K562 (cell line): Measurements from ENCODE around the gene SLC5A11. TPM values are rescaled to one million over a fixed set of nuclear protein-coding genes. Genes with fewer than 3 reads are reported as not detected.

Source experiments
- ATAC-seq: fragments of 200-7000 bp; cut with Tn5 transposase; 3 replicates; pipeline ENCODE4 v1.9.1; 2020; ENCODE audit warnings: moderate library complexity
- BruUV-seq: library from RNA; stranded (reverse); fragments of 400-500 nt; replicated peaks from 2 replicates; lab custom pipeline; 2021; lab: Mats Ljungman, UMichigan
- CTCF ChIA-PET: fragments of 300-600 bp; formaldehyde crosslinking; extraction: SDS; loops from one replicate; lab custom pipeline; 2021; ENCODE audit warnings: low intra/inter-chr PET ratio; lab: Yijun Ruan, JAX
- POLR2A ChIA-PET: fragments of 300-600, 350-650 bp; sonication (Branson Sonifier 250); formaldehyde crosslinking; extraction: SDS; loops from one replicate; lab custom pipeline; 2021; ENCODE audit warnings: antibody characterized with exemption, inconsistent platforms; lab: Yijun Ruan, JAX
- DNase-seq, 4 experiments: peaks; one replicate each; pipeline versions ENCODE4 v3.0.0 to v3.0.0-alpha.2; 2011 to 2018; ENCODE audit warnings: low spot score in 3 of 4, mixed read lengths in 3 of 4; ENCODE audit errors: extremely low read depth in 1 of 4
- FAIRE-seq: peaks from 2 replicates; lab custom pipeline; 2011; peaks lifted over from hg19 to GRCh38; lab: Jason Lieb, UNC
- H2AFZ ChIP-seq: 2 replicates; pipeline ENCODE4 v1.6.0; 2011; ENCODE audit warnings: low read depth, low read length, control low read depth, inconsistent platforms
- H3K27ac ChIP-seq: fragments of 200-600 bp; 3 replicates; pipeline ENCODE4 v1.8.0; 2011; ENCODE audit warnings: low read depth, mild to moderate bottlenecking, control low read depth, inconsistent platforms, low read length, moderate library complexity, mixed read lengths; ENCODE audit errors: extremely low read depth
- H3K27me3 ChIP-seq, 2 experiments: fragments of 300-600 bp in 1 of 2; 2 replicates in 1 of 2; 3 replicates in 1 of 2; pipeline versions ENCODE4 v1.6.0 to v1.8.0; 2011; ENCODE audit warnings: inconsistent platforms in 2 of 2, low read length in 2 of 2, mild to moderate bottlenecking in 1 of 2, mixed read lengths in 1 of 2, moderate library complexity in 1 of 2; ENCODE audit not compliant: control insufficient read depth in 2 of 2, insufficient read depth in 2 of 2
- H3K36me3 ChIP-seq: fragments of 300-600 bp; 3 replicates; pipeline ENCODE4 v1.8.0; 2011; ENCODE audit warnings: mild to moderate bottlenecking, low read length, inconsistent platforms; ENCODE audit not compliant: control insufficient read depth, insufficient read depth
- H3K4me1 ChIP-seq, 2 experiments: fragments of 200-600 bp in 1 of 2; replicated peaks in 1 of 2; 2 replicates in 1 of 2; 3 replicates in 1 of 2; pipeline versions ENCODE4 v1.5.1 to v1.8.0; 2011; ENCODE audit warnings: inconsistent platforms in 2 of 2, low read length in 2 of 2, mild to moderate bottlenecking in 1 of 2, mixed read lengths in 1 of 2, moderate library complexity in 1 of 2; ENCODE audit not compliant: control insufficient read depth in 2 of 2, insufficient read depth in 2 of 2
- H3K4me2 ChIP-seq: 2 replicates; pipeline ENCODE4 v1.6.1; 2011; ENCODE audit warnings: low read length, control low read depth, inconsistent platforms, mixed read lengths; ENCODE audit not compliant: insufficient read depth
- H3K4me3 ChIP-seq: fragments of 200-600 bp; sonication (generic), shearing (Covaris generic); 2 replicates; pipeline ENCODE4 v1.5.1; 2016; ENCODE audit warnings: control low read depth, inconsistent platforms
- H3K79me2 ChIP-seq: fragments of 200-600 bp; 3 replicates; pipeline ENCODE4 v1.8.0; 2011; ENCODE audit warnings: low read length, inconsistent platforms; ENCODE audit not compliant: control insufficient read depth, insufficient read depth
- H3K9ac ChIP-seq, 2 experiments: 2 replicates each; pipeline versions ENCODE4 v1.6.0 to v1.6.1; 2011; ENCODE audit warnings: low read depth in 2 of 2, low read length in 2 of 2, control low read depth in 1 of 2, inconsistent platforms in 1 of 2, mild to moderate bottlenecking in 1 of 2, mixed read lengths in 1 of 2; ENCODE audit not compliant: insufficient read depth in 1 of 2
- H3K9me1 ChIP-seq: one replicate; pipeline ENCODE4 v1.6.0; 2011; ENCODE audit warnings: inconsistent platforms, mild to moderate bottlenecking, low read length, moderate library complexity; ENCODE audit not compliant: control insufficient read depth, insufficient read depth
- H3K9me3 ChIP-seq: replicated peaks from 2 replicates; pipeline ENCODE4 v1.5.1; 2011; ENCODE audit warnings: low read depth, low read length, inconsistent platforms; ENCODE audit not compliant: control insufficient read depth, insufficient read depth
- H4K20me1 ChIP-seq: replicated peaks from 2 replicates; pipeline ENCODE4 v1.6.1; 2011; ENCODE audit warnings: low read length, inconsistent platforms, mixed read lengths; ENCODE audit not compliant: control insufficient read depth, insufficient read depth
- CAMTA2 ChIP-seq: fragments of 250-450 bp; sonication (Bioruptor Pico); conservative IDR thresholded peaks from 2 replicates; pipeline ENCODE4 v1.5.1; 2022
- DACH1 ChIP-seq: fragments of 450-650 bp; IDR thresholded peaks from 2 replicates; pipeline ENCODE4 v1.6.1; 2018; ENCODE audit not compliant: partially characterized antibody
- FOXK1 ChIP-seq: sonication (generic); formaldehyde crosslinking; IDR thresholded peaks from 2 replicates; pipeline ENCODE4 v1.8.0; 2022; ENCODE audit warnings: missing genetic modification reagents, mild to moderate bottlenecking, borderline replicate concordance
- HDAC1 ChIP-seq, 2 experiments: fragments of 450-650 bp; IDR thresholded peaks; 2 replicates each; pipeline ENCODE4 v1.6.1; 2016 to 2017; ENCODE audit warnings: inconsistent platforms in 1 of 2, mild to moderate bottlenecking in 1 of 2, moderate library complexity in 1 of 2
- HMG20A ChIP-seq: fragments of 450-650 bp; formaldehyde crosslinking; conservative IDR thresholded peaks from 2 replicates; pipeline ENCODE4 v1.4.0; 2020; ENCODE audit warnings: mild to moderate bottlenecking, mixed read lengths
- HMG20B ChIP-seq: fragments of 250-450 bp; sonication (Bioruptor Pico); IDR thresholded peaks from 2 replicates; pipeline ENCODE4 v1.5.0; 2021; ENCODE audit warnings: mild to moderate bottlenecking
- L3MBTL2 ChIP-seq: fragments of 450-650 bp; IDR thresholded peaks from 2 replicates; pipeline ENCODE4 v1.6.1; 2016; ENCODE audit warnings: mild to moderate bottlenecking, moderate library complexity
- LCOR ChIP-seq: sonication (generic); formaldehyde crosslinking; IDR thresholded peaks from 2 replicates; pipeline ENCODE4 v1.8.0; 2022; ENCODE audit warnings: mild to moderate bottlenecking, missing genetic modification reagents
- MTA1 ChIP-seq: fragments of 450-650 bp; IDR thresholded peaks from 2 replicates; pipeline ENCODE4 v1.6.1; 2017; ENCODE audit warnings: borderline replicate concordance
- MYNN ChIP-seq, 2 experiments: sonication (generic); formaldehyde crosslinking in 1 of 2; IDR thresholded peaks; 2 replicates each; pipeline versions ENCODE4 v1.5.0 to v1.6.1; 2016 to 2020; ENCODE audit warnings: antibody characterized with exemption in 1 of 2, missing genetic modification reagents in 1 of 2
- PATZ1 ChIP-seq: fragments of 250-450 bp; sonication (Bioruptor Pico); IDR thresholded peaks from 2 replicates; pipeline ENCODE4 v1.5.0; 2020; ENCODE audit warnings: mild to moderate bottlenecking, borderline replicate concordance
- RNF219 ChIP-seq: fragments of 250-450 bp; sonication (Bioruptor Pico); IDR thresholded peaks from 2 replicates; pipeline ENCODE4 v1.5.0; 2022; ENCODE audit warnings: mild to moderate bottlenecking
- TCF3 ChIP-seq: sonication (generic); formaldehyde crosslinking; IDR thresholded peaks from 2 replicates; pipeline ENCODE4 v1.4.0; 2020; ENCODE audit warnings: mild to moderate bottlenecking, missing genetic modification reagents
- ZBED1 ChIP-seq: IDR thresholded peaks from 2 replicates; pipeline ENCODE4 v1.6.1; 2014
- ZNF224 ChIP-seq: sonication (generic); formaldehyde crosslinking; IDR thresholded peaks from 2 replicates; pipeline ENCODE4 v1.8.0; 2022; ENCODE audit warnings: mild to moderate bottlenecking, missing genetic modification reagents
- ZNF280B ChIP-seq: fragments of 250-450 bp; sonication (Bioruptor Pico); IDR thresholded peaks from 2 replicates; pipeline ENCODE4 v1.5.1; 2021; ENCODE audit warnings: mild to moderate bottlenecking
- ZNF347 ChIP-seq: fragments of 450-650 bp; formaldehyde crosslinking; IDR thresholded peaks from 2 replicates; pipeline ENCODE4 v1.4.0; 2020; ENCODE audit warnings: low read depth, mild to moderate bottlenecking, moderate library complexity
- ZNF584 ChIP-seq: fragments of 200-800 bp; sonication (Bioruptor generic); IDR thresholded peaks from 2 replicates; pipeline ENCODE4 v1.6.1; 2016; ENCODE audit warnings: low read depth, mild to moderate bottlenecking, missing genetic modification characterization, missing compliant biosample characterization
- WGBS: fragments of 100-300 bp; shearing (Covaris generic); methylation state at CpG from one replicate; pipeline ENCODE4 v1.1.6; 2016; ENCODE audit warnings: low coverage, mixed read lengths; ENCODE audit not compliant: insufficient coverage; ENCODE audit errors: missing lambda C conversion rate; 5-methylcytosine and 5-hydroxymethylcytosine counted together
- in situ Hi-C: fragments of 300-500 bp; cut with MboI; formaldehyde crosslinking; loops from 4 replicates; pipeline ENCODE4 v1.15.0; 2018; ENCODE audit warnings: inconsistent platforms, mixed read lengths
- intact Hi-C: fragments of 100-400 bp; cut with micrococcal nuclease; formaldehyde crosslinking; loops from 2 replicates; pipeline ENCODE4 v1.14.2; 2022
- polyA plus RNA-seq, 8 experiments: library from polyadenylated mRNA; depleted of rRNA in 4 of 8; stranded (reverse) in 5 of 8; unstranded in 3 of 8; fragments of >200 nt; fragmentation: Nextera tagmentation in 2 of 8; fragmentation: Illumina TruSeq in 1 of 8; extraction: Ambion mirVana in 2 of 8; extraction: Trizol in 1 of 8; gene quantifications; 2 replicates each; pipeline versions ENCODE4 v1.2.1 to v1.2.3, GENCODE V29; 2011 to 2014; ENCODE audit warnings: inconsistent platforms in 1 of 8, missing spikeins in 1 of 8
- total RNA-seq, 7 experiments: library from RNA; depleted of rRNA in 6 of 7; stranded (reverse); fragments of >200 nt in 6 of 7; fragmentation: Illumina TruSeq in 2 of 7; extraction: Trizol in 2 of 7; gene quantifications; 2 replicates each; pipeline versions ENCODE4 v1.2.1 to v1.2.3, GENCODE V29; 2011 to 2021; ENCODE audit warnings: low replicate concordance in 1 of 7

Gene SLC5A11
- total and polyA plus RNA-seq, 9 of the 15 experiments (the other 6 are each of a cell fraction or from before 2014, with no cell fraction given): 0.04 to 0.25 (median 0.11) TPM; not detected in 3

GRCh38 chr16:24851700-24852099, 5.9 kb downstream of the SLC5A11 start (continued):
- TF ChIP-seq RNF219 (CRISPR knock-in tag) (no peak), FOXK1 (CRISPR knock-in tag) (no peak), ZBED1 (no peak), L3MBTL2 (no peak), MYNN (IDR thresholded peaks at IDR 0.05) (no peak), MYNN (CRISPR knock-in tag; IDR thresholded peaks at IDR 0.05) (no peak), HMG20A (no peak)

- in situ Hi-C loops (no loop called here), intact Hi-C loops (no loop called here)
- Histone ChIP-seq H3K4me1 (peaks cover 4 to 5% of the 10 kb centered on the region in 2 experiments; a peak in 3 of 5 replicates), H3K4me2 (no peak overlapping the region), H3K9me3 (no peaks in the 10 kb centered on the region), H3K9ac (no peak overlapping the region), H3K36me3 (no peaks in the 10 kb centered on the region), H3K4me3 (no peak overlapping the region), H2AFZ (no peak overlapping the region), H4K20me1 (no peaks in the 10 kb centered on the region), H3K27ac (no peak overlapping the region), H3K9me1 (no peaks in the 10 kb centered on the region), H3K27me3 (no peaks in the 10 kb centered on the region), H3K79me2 (no peaks in the 10 kb centered on the region)
- CTCF ChIA-PET: no interaction called here
- BruUV-seq: no TSS peak
- POLR2A ChIA-PET: interaction anchor here (0.6 to 1.0 kb wide), 5 partner anchors 10 to 796 kb away, joined by 3 to 4 read pairs (median 3); no protein-coding TSS in a partner anchor
- no peak for FAIRE-seq
- no peak for DNase-seq
- ATAC-seq: no peak
- WGBS: 35% methylated on average over 8 of the region's 8 CpGs
- TF ChIP-seq DACH1 (no peak), ZNF224 (CRISPR knock-in tag) (no peak), PATZ1 (CRISPR knock-in tag) (no peak), HMG20B (CRISPR knock-in tag) (no peak), MTA1 (no peak), ZNF584 (CRISPR knock-in tag) (no peak), LCOR (CRISPR knock-in tag) (no peak), TCF3 (no peak), HDAC1 (IDR thresholded peaks at IDR 0.05) (no peak), CAMTA2 (CRISPR knock-in tag) (no peak), ZNF347 (no peak), ZNF280B (no peak)
Observed at GRCh38 chr16:24852281-24852721, 6.5 kb downstream of the SLC5A11 start.
